Caki2 (cell line): ENCODE measurements around the gene MYO1B. TPM values are rescaled to one million over a fixed set of nuclear protein-coding genes. Genes with fewer than 3 reads are reported as not detected.

Experiments used
- DNase-seq: peaks from one replicate; pipeline ENCODE4 v3.0.0-alpha.2; 2015; ENCODE audit warnings: low read depth
- in situ Hi-C: cut with HindIII; loops from 2 replicates; pipeline ENCODE4 v1.10.0; 2016; ENCODE audit warnings: low sequenced_read_pairs, low pct_unique_long_range_greater_than_20kb, mixed read lengths
- total RNA-seq: library from RNA; depleted of rRNA; stranded (reverse); fragments of >200 nt; shearing (Covaris generic); gene quantifications from 2 replicates; pipeline ENCODE4 v1.2.3, GENCODE V29; 2014; ENCODE audit warnings: low replicate concordance

MYO1B gene
- total RNA-seq, 1 experiment from 2014 or later: 47.0 TPM

GRCh38 chr2:191280834-191281756, 35.9 kb downstream of the MYO1B start:
- in situ Hi-C loops: no loop called here
- no peak for DNase-seq

DNA sequence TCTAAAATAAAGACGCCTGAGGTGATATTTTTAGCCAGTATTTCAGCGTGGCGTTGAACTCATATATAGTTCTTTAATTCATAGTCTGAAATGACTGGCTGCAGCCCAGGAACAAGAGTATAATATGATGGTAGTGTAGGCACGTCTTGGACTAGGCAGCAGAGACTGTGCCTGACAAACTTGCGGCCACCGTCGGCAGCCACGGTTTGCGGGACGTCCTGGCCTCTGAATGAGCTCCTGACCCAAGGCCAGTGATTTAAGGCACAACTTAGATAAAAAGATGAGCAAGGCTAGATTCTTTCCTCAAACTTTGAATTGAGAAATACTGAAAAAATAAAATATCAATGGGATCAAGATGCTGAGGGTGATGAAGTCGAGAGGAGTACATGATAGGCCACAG, 40.0 kb downstream of the MYO1B start:
- in situ Hi-C loops: no loop called here
- no peak for DNase-seq

DNA sequence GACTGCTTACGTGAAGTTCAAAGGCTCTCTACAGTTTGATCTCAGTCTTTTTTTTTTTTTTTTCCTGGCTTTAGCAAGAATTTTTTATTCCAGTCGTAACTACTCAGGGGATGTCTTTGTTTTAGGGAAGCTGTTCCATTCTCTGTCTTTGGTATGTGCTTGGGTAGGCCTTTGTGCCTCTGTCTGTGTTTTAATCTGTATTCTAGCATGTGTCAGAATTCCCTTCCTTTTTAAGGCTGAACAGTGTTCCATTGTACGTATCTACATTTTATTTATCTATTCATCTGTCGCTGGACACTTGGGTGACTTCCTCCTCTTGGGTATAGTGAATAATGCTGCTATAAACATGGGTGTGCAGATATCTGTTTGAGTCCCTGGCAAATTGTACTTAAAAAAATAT, 42.6 kb downstream of the MYO1B start:
- in situ Hi-C loops: no loop called here
- DNase-seq: no peak

DNA sequence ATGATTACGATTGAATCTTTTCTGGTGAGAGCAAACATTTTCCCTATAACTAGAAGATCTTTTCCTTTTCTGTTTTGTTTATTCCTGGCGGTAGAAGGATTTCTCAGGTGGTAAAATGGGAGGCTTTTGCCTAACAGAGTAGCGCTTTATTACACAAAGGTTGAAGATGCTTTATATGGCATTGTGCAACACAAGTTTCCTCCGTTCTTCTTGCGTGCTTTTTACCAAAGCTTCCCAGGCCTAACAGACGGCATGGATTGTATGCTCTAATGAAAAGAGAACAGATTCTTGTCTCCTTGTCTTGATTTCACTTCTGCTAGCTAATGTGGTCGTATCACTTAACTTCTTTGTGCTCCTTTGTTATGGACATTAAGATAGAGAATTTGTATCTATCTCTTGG, 43.8 kb downstream of the MYO1B start:
- no peak for DNase-seq
- in situ Hi-C loops: no loop called here

DNA sequence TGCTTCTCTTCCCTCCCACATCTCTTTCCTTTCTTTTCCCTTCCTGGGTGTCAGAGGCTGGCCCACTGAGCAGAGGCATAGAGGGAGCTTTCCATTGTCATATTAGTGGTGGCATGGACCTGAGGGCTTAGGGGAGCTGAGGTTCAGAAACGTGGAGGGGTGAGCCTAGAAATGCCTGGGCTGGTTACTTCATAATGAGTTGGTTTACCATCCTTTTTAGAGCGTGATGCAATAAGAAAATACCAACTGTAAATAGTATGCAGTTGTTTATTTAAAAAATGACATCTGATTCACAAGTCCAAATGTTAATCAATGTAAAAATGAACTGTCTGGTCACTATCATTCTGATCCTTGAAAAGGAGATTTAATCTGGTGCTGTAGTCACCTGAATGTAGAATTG, 46.3 kb downstream of the MYO1B start:
- DNase-seq: no peak
- in situ Hi-C loops: no loop called here

- no peak for DNase-seq
- in situ Hi-C loops: no loop called here
Measured at GRCh38 chr2:191292869-191293268, 47.7 kb downstream of the MYO1B start.

DNA sequence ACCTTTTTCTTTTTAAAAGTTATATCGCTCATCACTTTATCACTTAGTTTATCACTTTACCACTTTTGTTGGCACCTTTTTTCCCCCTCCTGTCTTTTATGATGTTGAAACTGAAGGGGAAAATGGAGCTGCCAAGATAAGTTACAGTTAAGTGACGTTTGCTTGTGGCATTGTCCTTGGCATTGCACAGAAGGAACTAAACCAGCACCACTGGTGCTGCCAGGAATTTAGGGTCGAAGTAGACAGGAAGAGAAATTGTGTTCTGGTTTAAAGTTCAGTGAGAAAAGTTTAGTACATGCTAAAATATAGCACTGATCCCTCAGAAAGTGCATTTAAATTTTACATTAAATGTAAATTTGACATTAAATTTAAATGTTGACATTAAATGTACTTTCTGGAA, 49.9 kb downstream of the MYO1B start:
- in situ Hi-C loops: no loop called here
- no peak for DNase-seq

GRCh38 chr2:191296083-191297006, 51.1 kb downstream of the MYO1B start:
- in situ Hi-C loops: no loop called here
- no peak for DNase-seq

GRCh38 chr2:191297033-191297432, 51.8 kb downstream of the MYO1B start:
- DNase-seq: no peak
- in situ Hi-C loops: no loop called here

DNA sequence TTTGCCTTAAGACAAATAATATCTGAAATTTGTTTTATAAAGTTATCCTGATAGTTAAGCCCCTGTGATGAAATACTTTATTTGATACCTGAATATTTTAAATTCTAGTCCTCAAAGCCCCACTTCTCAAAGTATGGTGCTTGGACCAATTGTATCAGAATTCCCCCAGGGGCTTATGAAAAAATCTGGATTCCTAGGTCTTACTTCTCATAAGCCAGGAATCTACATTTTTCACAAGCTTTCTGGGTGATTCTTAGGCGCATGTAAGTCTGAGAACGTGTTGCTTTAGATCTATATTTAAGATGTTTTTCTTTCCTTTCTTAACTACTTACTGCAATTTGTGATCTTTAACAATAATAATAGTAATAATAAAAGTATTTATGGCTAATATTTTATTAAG, 53.1 kb downstream of the MYO1B start:
- DNase-seq: no peak
- in situ Hi-C loops: no loop called here

DNA sequence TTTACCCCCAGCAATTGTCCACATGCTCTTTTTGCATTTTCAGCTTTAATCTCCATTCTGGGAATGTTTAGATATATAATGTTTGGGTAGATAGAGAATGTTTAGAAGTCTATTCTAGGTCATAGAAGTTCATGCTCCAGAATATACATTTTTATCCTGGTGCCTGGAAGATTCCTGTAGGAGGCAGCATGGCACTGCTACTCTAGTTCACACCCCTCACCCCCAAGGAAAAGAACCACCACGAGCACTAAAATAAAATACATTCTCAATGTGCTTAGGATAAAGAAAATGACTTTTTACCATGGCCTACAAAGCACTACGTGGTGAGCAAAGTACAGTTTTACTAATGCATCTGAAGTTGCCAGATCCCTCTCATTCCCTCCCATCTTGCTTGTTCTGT, 53.8 kb downstream of the MYO1B start:
- in situ Hi-C loops: no loop called here
- no peak for DNase-seq

GRCh38 chr2:191299866-191300265, 54.7 kb downstream of the MYO1B start:
- no peak for DNase-seq
- in situ Hi-C loops: no loop called here

GRCh38 chr2:191301971-191302370, 56.8 kb downstream of the MYO1B start:
- in situ Hi-C loops: no loop called here
- no peak for DNase-seq

DNA sequence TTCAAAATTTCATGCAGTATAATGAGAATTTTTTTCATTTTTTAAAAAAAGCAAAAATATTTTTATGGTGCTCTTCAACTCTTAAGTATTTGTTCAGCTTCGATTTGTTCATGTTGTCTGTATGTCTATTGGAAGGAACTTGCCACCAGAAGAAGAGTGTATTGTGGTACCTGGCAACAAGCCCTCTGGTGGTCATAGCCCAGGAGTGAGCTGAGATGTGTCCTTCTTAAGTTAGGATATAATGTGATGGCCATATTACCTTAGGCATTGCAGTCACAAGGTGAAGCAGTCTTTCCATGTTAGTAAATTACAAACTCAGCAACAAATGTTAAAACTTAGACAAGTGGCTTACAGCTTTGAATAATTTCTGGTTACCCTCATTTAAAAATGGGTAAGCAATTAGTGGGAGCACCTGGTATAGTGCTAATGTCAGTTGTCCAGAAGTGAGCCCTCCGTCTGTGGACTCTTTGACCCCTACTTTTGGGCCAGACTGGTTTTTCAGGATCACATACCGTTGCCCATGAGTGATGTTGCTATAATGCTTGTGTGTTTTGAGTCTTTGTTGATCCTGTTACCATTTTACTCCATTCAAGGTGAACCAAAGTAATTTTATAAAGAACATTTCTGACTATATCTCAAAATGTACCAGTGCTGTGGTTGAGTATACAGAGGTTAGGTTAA, 57.4 kb downstream of the MYO1B start:
- in situ Hi-C loops: no loop called here
- no peak for DNase-seq

DNA sequence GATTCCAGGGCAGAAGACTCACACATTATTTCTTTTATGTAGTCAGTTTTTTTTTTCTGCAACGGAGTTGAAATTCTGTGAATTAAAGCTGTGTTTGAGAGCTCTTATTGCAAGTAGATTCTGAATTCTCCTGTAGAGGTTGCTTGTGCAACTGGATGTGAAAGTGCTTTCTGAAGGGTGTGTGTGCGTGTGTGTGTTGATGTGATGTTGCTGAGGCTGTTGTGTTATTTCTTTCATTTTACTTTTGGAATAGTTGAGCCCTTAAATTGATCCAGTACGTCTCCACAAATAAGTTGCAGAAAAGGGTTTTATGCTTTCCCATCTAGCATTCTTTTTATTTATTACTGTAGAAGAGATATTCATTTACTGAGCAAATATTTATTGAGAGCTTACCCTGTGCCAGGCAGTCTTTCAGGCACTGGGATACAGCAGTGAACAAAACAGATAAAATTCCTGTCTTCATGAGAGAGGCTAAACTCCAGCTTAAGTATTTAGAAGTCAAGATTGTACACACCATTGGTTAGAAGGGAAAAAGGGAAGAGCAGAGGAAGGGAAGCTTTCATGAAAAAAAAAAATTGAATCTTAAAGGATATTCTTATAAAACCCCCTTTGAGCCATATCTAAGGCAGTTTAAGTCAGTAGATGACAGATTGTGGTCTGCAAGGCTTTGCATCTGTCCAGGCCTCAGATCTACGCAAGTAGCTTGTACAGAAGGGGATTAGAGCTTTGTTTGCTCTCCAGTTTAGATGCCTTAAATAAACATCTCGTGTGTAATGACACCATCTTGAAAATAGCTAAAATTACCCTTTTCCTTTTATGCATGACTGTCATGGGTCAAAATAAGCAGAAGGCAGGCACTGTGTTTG, 58.2 kb downstream of the MYO1B start:
- no peak for DNase-seq
- in situ Hi-C loops: no loop called here

DNA sequence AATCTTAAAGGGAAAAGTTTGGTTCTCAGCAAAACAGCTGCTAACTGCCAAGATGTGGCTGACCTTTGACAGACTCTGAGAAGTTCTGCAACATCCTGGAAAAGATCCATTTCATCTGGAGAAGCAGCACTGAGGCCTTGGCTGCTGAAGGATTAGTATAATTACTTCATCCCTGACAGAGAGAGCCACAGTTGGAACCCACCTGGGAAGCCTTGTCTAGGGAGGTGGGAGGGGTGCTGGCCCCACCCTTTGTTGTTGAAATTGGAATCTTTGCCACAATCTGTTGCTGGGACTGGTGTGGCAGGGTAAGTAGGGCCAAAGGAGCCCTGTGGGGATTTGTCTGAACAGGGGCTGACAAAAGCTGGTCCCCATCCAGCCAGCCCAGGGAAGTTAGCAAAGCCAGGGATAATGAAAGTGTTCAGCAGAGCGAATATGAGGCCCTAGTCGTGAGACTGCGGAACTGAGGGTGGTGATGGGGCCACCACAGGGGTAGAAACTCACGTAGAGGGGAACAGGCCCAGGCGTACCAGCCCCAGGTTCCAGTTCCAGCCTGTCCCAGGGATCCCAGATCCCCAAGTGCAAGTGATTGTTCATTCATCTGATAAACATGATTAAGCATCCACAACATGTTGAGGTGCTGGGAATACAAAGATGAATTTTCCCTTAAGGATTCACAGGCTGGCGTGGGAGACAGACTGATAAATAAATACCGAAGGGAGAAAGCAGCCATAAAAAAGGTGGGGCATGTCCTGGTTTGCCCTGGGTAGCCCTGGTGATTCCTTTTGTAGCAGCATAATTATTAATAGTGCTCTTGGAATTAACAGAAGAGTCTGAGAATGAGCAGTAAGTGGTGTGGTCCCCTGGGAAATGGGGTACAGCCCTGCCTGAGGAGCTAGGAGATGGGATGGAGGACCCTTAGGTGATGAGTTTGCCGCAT, 60.0 kb downstream of the MYO1B start:
- DNase-seq: no peak
- in situ Hi-C loops: no loop called here

DNA sequence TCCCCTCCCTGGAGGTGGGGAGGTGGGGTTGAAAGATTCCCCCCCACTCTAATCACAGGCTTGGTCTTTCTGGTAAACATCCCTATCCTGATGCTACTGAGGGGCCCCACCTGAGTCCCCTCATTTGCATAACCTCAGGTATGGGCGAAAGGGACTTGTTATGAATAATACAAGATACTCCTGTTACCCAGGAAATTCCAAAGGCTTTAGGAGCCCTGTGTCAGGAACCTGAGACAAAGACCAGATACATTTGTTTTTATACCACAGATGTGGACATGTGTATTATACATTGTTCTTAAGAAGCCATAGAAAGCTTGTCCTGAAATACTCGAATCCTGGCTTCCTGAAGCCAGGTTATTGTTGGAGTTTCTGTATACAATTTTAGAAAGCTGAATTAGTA, 62.8 kb downstream of the MYO1B start:
- in situ Hi-C loops: no loop called here
- DNase-seq: no peak
